SK-MEL-5 (cell line): ENCODE data around the gene XRCC5. TPM values are rescaled to one million over a fixed set of nuclear protein-coding genes. Genes with fewer than 3 reads are reported as not detected.

Source experiments
- DNase-seq: peaks from one replicate; pipeline ENCODE4 v3.0.0-alpha.2; 2016; ENCODE audit warnings: low read depth, low spot score
- in situ Hi-C: cut with HindIII; loops from 2 replicates; pipeline ENCODE4 v1.10.0; 2016; ENCODE audit warnings: low sequenced_read_pairs, high pct_unique_total_duplicates, low pct_unique_long_range_greater_than_20kb
- total RNA-seq: library from RNA; depleted of rRNA; stranded (reverse); fragments of >200 nt; shearing (Covaris generic); gene quantifications from 2 replicates; pipeline ENCODE4 v1.2.3, GENCODE V29; 2014; rRNA removed

The XRCC5 gene
- total RNA-seq, 1 experiment from 2014 or later: 381 TPM

DNA sequence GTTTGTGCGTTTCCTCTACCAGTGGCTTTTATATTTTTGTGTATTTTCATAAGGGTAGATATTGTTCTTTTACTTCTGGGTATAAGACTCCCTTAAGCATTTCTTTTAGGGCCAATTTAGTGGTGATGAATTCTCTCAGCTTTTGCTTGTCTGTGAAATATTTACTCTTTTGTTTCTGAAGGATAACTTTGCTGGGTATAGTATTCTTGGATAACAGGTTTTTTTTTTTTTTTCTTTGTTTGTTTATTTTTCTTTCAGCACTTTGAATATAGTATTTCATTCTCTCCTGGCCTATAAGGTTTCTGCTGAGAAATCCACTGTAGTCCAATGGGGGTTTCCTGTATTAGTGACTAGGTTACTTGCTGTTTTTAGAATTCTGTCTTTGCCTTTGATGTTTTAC is 122.7 kb downstream of the XRCC5 start:
- no peak for DNase-seq
- in situ Hi-C loops: no loop called here

DNA sequence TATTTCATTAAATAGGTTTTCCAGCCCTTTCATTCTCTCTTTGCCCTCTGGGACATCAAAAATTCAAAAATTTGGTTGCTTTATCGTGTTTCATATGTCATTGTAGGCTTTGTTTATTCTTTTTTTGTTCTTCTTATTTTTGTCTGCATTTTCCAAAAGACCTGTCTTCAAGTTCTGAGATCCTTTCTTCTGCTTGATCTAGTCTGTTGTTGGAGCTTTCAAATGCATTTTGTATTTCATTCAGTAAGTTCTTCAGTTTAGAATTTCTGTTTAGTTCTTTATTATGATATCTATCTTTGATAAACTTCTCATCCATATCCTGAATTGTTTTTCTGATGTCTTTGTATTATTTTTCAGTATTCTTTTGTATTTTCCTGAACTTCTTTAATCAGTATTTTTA is 123.6 kb downstream of the XRCC5 start:
- no peak for DNase-seq
- in situ Hi-C loops: no loop called here

DNA sequence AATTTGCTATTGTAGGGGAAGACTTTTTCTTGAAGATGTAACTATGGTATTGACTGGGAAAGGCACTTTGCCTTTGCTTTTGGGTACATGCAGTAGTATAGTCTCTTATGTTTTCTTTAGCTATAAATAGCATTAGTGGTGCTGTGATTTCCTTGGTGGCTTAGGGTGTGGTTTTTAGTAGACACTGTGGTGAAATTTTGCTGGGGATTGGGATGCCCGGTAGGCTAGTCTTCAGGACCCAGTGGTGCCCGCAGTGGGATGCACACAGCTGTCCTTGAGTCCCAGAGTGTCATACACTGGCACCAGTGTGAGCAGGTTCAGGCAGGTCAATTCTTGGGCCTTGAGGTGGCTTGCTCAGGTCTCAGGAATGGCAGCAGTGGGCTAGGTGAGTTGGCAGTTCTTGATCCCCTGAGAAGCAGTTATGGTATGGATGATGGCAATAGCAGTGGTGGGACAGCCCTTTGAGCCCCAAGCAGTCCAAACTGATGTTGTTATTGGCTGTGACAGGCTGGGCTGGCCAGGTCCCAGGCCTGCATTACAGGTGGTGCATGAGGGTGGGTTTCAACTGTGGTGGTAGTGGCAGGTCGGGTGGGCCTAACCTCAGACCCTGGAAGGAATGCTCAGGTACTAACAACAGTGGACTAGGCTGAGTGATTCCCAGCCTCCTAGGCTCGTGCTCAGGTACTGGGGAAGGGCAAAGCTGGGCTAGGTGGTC is 124.3 kb downstream of the XRCC5 start:
- DNase-seq: no peak
- in situ Hi-C loops: no loop called here

DNA sequence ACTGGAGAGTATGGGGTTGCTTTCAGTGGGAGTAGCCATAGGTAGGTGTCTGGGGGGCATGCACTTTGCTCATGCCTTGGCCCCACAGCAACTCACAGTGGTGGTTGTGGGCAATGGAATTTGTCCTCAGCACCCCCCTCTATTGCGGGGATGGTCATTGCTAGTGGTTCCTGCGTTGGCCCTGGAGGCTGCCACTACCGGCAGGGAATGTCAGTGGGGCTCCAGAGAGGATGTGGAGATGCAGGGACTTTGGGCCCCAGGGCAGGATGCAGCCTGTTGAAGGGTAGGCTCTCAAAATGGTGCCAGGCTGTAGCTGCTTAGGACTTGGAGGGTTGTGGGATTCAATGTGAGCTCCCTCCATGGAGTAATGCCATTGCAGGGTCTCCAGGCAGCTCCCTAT is 125.0 kb downstream of the XRCC5 start:
- no peak for DNase-seq
- in situ Hi-C loops: no loop called here

DNA sequence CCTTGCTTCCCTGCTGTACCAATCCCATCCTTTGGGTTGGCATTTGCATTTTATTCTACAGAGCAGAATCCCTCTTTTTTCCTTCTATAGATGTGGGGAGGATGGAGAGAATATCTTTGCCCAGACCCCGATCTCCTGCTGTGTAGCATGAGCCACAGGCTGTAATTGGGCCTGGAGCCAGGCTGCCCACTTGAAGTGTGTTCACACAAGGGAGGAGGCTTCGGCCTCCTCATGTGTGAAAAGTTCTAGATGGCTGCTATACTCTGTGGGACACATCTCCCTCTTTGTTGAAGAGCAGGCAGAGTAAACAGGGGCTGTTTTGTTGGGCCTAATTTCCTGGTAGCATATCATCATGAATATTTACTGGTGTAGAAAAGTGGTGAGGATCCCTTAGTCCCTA is 126.3 kb downstream of the XRCC5 start:
- DNase-seq: no peak
- in situ Hi-C loops: no loop called here

DNA sequence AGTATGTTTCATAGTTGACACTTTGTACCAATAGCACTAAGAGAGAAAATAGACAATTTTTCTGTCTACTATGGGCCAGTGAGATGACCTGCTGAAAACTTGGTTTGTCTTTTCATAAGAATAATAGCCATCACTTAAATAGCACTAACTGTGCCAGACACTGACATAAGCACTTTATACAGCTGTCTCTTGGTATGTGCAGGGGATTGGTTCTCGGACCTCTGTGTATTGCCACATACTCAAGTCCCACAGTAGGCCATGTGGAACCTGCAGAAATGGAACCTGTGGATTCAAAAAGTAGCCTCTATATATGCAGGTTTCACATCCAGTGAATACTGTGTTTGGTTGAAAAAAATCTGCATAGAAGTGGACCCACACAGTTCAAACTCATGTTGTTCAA is 126.7 kb downstream of the XRCC5 start:
- in situ Hi-C loops: no loop called here
- DNase-seq: no peak

DNA sequence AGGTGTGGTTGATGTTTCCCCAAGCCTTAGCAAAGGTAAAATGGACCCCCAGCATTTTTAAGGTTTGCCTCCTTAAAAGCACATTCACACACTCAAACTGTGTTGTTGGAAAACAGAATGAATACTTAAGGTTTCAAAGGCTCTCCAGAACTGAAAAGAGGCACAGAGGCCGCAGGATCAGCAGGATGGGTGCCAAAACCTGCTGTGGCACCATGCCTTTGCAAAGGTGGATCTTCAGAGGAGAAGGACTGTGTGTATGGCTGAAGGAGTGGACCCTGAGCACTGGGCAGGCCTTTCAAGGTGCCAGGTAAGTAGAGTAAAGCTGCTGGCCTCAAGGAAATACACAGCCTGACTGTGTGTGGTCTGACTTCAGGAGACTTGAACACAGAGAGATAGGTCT is 127.3 kb downstream of the XRCC5 start:
- DNase-seq: no peak
- in situ Hi-C loops: no loop called here

DNA sequence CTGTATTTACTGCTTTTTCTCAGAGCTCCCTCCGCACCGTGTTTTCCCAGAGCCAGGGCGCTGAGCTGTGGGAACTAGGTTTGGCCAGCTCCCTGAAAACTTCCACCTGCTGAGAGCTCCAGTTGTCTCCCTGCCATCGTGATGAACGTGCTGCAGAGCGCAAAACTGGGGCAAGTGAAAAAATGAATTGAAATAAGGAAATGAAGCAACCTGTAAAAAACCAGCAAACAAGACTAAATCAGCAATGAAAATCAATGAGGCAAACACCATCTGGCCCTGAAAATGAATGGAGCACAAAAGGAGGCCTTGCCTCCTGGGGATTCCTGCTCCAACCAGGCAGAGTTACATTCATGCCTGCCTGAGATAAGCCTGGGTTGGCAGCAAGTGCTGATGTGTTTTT is 133.2 kb downstream of the XRCC5 start:
- no peak for DNase-seq
- in situ Hi-C loops: no loop called here

DNA sequence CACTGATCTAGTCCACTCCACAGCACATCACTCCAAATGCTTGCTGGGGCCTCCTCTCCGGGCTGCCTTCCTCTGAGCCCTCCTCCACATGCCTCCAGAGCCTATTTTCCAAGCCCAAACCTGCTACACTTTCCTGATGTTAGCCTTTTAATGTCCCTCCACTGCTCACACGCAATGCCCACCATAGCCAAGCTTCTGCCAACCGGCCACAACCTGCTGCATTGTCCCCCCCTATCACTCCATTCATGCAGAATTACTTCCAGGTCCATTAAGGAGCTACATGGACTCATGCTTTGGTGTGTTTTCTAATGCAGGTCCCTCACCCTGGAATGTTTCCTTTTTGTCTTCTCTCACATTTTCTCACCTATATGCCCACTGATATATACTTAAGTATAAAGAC is 133.9 kb downstream of the XRCC5 start:
- in situ Hi-C loops: no loop called here

DNA sequence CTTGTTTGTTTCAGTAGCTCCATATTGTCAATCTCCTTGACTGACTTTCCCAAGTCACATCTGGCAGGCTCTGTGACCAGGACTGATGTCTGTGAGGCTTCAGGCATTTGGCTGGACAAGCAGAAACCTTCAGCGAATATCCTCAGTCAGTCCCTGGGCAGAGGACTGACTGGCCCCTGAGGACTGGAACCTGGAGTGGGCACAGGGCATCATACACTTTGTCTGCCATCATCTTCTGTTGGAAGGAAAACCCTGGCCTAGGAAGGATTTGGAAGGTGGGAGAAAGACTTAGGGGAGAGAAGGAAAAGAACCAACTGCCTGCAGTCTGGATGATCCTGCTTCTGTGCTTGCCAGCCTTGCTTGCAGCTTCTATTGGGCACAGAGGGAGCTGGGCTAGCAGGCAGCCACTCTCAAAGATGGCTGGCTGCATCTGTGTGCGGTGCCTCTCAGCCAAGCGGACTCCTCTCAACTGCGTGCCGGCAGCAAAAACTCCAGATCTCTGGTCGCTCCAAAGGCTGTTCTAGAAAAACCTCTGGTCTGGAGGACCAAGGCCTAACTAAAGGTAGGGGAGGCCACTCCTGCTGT is 136.3 kb downstream of the XRCC5 start:
- in situ Hi-C loops: no loop called here
- DNase-seq: no peak

More for the DNA sequence above, 133.9 kb downstream of the XRCC5 start:
- no peak for DNase-seq

DNA sequence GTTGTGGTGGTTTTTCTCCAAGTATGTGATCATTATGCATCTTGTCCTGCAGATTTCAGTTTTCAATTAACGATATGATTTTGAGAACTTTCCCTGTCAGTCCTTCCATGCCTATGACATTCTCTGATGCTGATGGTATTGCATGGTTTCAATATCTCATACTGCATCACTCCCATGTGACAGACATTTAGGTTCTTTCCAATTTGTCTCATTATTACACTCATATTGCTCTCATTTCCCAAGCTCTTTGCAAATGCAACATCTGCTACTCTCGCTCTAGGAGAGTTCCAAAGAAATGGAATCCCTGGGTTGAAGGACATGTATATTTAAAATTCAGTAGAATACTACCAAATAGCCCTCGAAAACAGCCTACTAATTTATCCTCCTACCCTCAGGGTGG is 137.6 kb downstream of the XRCC5 start:
- in situ Hi-C loops: no loop called here
- DNase-seq: no peak

Other genes starting within 250 kb of the XRCC5 start
- 128 and 133 TPM in 2 replicates for gene MREG, start 95.8 kb upstream of the XRCC5 start, total RNA-seq
- gene PECR, start 27.5 kb upstream of the XRCC5 start, total RNA-seq: 28.5 and 33.1 TPM in 2 replicates
- gene TMEM169, start 27.4 kb upstream of the XRCC5 start, total RNA-seq: 0.16 and 0.67 TPM in 2 replicates